Subcutaneous adipose tissue (tissue), 4 donors: ENCODE measurements around the gene PRKAG2. TPM values are rescaled to one million over a fixed set of nuclear protein-coding genes. Genes with fewer than 3 reads are reported as not detected.

ENCODE experiments used
- CTCF ChIP-seq: fragments of 450-650 bp; IDR thresholded peaks from one replicate; pipeline ENCODE4 v1.5.1; 2016; ENCODE audit warnings: low read depth, mild to moderate bottlenecking, control low read depth, antibody characterized with exemption, moderate library complexity
- total RNA-seq, 4 donors: library from RNA; depleted of rRNA; stranded (reverse); fragments of >200 nt; gene quantifications; one replicate each; pipeline ENCODE4 v1.1.0, GENCODE V29; 2016

Gene PRKAG2
- total RNA-seq, 4 donors from 2014 or later, result 47.1 to 77.6 (median 67.6) TPM

- TF ChIP-seq CTCF, result no peak
Measured at GRCh38 chr7:151723321-151723720, 153.6 kb downstream of the PRKAG2 start.

GRCh38 chr7:151722533-151722932, 154.4 kb downstream of the PRKAG2 start:
- TF ChIP-seq CTCF, result no peak

DNA sequence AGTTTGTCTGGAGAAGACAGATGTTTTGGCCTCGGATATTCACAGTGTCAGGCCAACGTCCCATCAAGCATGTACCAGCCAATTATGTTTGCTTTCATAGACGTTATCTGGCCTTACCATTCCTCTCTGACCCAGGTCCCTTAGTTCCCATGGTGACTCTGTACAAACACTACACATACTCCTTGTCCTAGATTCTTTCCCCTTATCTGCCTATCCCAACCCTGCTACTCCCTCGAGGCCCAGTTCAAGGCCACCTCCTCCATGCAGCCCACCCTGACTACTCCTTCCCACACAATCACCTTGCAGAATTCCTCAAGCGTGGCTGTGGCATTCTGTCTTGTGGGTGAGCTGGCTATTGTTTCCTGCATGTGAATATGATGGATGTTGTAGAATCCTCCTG, 155.2 kb downstream of the PRKAG2 start:
- no peak for TF ChIP-seq CTCF

- no peak for TF ChIP-seq CTCF
Measured at GRCh38 chr7:151721236-151721635, 155.7 kb downstream of the PRKAG2 start.

DNA sequence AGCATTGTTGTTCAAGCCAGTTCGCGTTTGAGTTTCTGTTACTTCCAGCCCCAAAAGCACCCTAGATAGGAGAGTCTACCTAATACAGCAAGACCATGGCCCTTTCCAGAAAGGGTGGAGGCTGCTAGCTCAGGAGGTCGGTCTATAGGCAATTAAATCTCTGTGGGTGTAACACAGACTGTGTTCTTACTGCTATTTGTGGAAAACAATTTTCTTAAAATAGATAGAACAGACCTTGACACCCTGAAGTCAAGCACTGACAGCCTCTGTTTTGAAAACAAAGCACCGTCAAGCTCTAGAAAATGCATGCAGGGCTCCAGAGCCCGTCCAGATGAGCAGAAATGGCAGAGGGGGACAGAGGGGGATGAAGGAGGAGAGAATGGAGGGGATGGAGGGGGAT, 156.6 kb downstream of the PRKAG2 start:
- no peak for TF ChIP-seq CTCF

DNA sequence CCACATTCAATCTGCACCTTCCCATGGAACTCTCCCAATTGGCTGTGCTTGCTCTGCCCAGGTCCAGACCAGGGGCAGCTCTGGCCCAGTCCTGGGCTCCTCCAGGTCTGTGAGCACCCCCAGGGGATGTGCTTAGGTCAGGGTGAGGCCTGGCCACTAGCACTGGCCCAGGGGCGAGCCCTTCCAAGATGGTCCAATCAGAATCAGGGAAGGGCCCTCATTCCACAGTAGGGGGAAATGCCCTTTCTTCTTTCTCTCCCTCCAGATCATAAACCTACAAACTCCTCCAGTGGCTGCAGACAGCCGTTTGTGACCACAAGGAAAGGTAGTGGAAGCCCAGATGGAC, 157.0 kb downstream of the PRKAG2 start:
- no peak for TF ChIP-seq CTCF

GRCh38 chr7:151719031-151719896, 157.7 kb downstream of the PRKAG2 start:
- TF ChIP-seq CTCF, result no peak
